ENCODE measurements around the gene ZNF526.
"Not testable (repeated sequence)": the region's sequence is repeated elsewhere in the genome, so short reads cannot be mapped to it uniquely, and the experiment has no call there.

Gene ZNF526

GRCh38 chr19:42246922-42247639, 27.0 kb downstream of the ZNF526 start:
- no peak for DNase-seq

DNA sequence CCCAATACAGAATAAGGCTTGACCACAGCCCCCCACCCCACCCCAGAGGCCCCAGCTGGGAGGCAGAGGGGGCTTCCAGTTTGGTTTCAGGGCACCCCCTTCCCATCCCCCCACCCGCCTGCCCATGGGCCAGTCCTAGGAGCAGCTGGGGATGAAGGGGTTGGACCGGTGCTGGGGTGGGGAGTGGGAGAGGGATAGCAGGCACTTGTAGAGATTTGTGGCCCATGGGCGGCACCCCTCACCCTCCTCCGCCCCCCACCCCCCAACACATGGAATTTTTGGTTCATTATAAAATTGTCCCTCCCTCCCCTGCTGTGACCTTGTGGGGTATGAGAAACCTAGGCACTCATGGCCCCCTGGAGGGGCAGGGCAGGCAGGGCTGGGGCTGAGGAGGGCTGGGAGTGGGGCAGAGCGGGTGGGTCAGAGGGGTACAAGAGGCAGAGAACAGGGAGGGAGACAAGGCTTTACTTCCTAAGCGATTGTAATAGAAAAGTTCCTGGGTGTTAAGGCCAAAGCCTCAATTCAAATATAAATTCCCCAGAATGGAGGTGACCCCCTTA, 27.6 kb downstream of the ZNF526 start:
- no peak for DNase-seq

DNA sequence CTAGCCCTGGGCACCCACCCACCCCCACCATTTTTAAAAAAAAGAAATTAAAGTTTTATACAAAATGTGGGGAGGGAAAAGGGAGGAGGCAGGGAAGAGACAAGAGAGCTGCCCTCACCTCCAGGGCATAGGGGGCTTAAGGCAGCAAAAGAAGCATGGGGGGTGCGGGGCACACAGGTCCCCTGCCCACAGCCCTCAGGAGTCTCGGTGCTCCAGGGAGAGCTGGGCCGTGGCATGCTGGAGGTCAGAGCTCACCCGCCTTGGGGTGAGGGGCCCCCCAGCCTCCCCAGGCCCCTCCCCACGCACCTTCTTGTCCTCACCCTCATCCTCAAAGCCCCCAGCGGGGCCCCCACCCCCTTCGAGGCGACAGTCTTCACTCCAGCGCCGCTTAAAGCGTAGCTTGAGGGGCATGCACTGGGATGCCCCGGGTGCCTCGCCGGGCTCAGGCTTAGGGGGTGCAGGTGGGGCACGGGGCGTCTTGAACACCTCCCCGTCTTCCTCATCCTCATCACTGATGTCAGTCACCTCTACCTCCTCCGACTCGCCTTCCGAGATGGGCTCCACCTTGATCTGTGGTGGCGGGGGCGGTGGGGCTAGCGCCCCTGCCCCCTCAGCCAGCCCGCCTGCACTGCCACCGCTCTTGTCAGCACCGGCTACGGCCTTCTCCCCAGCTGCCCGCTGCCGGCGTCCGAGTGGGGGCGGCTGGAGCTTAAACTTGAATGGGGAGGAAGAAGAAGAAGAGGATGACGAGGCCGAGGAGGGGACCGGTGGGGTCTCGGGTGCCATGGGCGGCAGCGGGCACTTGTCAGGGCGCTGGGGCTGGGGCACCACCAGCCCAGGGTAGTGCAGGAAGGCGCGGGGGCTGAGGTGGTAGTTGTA, 28.4 kb downstream of the ZNF526 start:
- DNase-seq = no peak

DNA sequence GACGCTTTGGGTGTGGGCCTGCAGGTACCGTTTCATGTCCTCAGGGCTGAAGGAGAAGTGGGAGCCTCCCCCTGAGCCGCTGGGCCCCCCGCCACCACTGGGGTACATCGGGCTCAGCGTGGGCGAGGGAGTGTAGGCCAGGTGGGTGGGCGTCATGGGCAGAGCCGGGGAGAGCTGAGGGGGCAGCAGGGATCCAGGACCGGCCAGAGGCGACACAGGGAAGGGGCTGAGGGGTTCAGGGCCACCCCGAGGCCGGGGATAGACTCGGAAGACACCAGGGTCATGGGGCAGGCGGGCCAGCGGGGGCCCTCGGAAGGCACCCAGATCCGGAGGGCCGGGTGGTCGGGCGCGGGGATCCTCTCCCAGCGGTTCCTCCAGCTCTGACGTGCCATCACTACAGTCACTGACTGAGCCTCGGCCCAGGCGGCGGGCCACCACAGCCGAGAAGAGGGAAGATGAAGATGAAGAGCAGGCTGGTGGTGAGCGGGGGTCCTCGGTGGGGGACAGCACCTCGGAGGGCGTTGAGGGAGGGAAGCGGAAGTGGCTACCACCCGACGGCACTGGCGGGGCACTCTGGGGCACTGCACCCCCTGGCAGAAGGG, 29.1 kb downstream of the ZNF526 start:
- no peak for DNase-seq

GRCh38 chr19:42249769-42250168, 29.7 kb downstream of the ZNF526 start:
- no peak for DNase-seq

- no peak for DNase-seq
Observed at GRCh38 chr19:42250183-42250665, 30.1 kb downstream of the ZNF526 start.

DNA sequence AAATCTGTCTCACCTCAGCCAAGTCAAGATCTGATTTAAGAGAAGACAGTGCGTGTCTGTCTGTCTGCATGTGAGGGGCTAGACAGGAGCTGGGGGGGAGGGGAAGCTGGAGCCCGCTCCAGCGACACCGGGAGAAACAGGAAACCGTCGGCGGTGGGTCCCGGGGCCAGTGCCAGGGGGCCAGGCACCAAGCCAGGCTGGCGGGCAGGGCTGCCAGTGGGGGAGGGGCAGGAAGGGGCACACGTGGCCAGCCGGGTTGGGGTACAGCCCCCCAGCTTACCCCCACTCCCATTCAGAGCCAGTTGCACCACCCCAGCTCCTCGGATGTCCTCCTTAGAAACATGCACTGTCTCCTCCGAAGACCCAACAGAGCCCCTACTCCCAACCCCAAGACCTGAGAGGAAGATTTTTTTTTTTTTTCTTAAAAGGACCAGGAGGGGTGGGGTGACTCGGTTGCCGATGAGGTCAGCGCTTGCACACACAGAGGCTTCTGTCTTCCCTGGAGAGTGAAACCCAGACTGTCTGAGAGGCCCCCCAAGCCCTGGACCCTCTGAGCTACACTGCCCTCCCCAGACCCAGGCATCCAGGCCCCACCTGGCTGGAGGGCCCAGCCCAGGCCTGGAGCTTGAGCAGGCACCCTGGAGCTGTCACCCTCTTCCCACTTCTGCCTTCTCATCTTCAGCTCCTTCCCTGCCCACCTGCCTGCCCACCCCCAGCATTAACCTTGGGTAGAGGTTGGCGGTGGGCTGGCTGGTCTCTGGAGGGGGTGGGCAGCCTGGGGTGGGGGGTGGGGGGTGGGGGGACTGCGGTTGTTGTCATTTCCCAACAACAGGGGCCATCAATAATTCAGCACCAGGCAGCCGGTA, 30.8 kb downstream of the ZNF526 start:
- no peak for DNase-seq

DNA sequence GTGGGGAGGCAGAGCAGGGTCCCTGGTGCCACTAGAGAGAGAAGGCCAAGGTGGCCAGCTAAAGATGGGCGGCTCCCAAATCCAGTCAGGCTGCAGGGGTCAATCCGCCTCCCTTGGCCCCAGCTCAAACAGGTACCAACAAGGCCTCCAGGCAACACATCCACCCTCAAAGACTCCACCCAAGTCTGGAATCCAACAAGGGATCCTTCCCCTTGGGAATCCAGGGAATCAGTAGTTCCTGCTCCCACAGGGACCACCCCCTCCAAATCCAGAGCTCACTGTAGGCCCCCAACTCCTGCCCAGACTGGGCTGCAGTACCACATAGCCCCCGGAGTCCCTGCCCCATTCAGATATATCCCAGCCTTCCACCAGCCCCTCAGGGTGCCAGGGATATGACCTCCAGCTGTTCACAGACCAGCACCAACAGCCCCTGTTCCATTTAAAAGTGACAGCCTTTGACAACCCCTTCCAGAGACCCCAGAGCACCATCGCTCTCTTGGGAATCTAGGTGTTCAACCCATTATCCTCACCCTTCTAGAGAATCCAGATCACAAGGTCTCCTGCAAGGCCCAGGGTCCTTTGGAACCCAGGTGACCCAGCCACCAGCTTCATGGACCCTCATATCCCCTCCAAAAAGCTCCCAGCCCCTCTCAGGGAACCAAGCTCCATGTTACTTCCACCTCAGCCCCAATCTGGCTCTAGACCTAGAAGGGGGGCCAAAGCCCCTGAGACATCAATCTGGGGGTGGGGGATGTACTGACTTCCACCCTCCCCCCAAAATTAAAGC, 31.7 kb downstream of the ZNF526 start:
- no peak for DNase-seq

DNA sequence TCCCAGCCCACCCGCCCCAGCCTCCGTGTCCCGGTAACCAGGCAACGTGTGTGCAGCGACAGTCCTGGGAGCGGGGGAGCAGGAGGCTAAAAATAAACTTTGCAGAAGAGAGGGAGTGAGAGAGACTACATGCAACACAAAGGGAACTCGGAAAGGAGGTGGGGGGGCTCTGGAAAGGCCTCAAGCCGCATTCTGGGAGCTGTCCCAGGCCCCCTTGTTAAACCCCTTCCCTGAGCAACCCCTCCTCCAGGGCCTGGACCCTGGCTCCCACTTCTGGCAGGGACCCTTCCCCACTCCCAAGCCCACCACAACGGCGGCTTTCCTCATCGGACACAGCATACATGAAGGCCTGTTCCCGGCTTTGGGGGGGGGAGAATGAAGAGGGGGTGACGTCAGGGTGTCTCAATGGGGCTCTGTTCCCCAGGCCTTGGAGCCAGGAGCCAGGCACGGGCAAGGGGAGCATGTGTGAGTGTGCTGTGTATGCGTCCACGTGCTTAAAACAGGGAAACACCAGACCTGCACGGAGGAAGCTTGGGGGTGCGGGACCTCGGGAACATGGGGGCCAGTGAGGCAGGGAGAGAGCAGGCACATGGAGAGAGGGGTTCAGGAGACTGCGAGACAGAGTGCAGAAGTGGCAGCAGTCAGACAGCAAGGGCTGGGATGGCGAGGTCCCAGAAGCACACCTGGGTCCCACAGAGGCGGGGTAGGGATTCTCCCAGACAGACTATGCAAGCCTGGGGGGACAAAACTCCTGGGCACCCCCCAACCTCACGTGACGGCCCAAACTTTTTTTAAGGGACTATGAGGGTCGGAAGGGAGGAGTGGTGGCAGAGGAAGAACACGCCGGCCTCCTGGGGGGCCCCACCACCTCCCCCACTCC, 32.5 kb downstream of the ZNF526 start:
- DNase-seq = no peak

DNA sequence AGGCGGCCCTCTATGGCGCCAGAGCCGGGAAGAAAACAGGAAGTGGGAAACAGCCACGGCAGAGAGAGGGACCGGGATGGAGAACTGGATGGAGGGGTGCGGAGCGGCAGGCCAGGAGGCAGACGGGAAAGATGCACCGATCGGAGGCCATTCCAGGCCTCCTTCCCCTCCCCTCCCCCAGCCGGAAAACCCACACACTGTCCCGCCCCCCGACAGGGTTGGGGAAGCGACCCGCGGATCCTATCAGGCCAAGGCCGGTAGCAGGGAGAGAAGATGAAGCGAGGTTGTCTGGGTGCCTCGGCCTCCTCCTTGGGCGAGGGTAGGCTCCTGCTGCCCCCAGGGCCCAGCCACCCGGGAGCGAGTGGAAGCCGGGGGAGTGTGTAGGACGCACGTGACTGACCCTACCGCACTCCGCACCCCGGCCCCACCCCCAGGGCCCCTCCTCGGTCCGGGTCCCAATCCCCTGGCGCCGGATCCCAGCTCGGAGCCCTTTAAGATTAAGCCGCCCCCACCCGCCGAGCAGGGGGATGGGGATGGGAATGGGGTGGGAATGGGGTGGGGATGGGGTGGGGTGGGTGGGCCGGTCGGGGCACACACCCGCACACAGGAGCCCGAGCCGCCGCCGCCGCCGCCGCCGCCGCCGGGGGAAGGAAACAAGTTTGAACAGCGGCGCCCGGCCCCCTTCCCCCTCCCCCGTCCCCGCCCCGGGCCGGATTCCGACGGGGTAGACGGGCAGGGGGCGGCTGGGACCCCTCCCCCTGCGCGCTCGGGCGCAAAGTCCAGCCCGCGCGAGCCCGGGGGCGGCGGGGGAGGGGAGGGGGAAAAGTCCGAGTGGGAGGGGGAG, 33.4 kb downstream of the ZNF526 start:
- peak; percentile 48 to 68 (median 59) for DNase-seq

DNA sequence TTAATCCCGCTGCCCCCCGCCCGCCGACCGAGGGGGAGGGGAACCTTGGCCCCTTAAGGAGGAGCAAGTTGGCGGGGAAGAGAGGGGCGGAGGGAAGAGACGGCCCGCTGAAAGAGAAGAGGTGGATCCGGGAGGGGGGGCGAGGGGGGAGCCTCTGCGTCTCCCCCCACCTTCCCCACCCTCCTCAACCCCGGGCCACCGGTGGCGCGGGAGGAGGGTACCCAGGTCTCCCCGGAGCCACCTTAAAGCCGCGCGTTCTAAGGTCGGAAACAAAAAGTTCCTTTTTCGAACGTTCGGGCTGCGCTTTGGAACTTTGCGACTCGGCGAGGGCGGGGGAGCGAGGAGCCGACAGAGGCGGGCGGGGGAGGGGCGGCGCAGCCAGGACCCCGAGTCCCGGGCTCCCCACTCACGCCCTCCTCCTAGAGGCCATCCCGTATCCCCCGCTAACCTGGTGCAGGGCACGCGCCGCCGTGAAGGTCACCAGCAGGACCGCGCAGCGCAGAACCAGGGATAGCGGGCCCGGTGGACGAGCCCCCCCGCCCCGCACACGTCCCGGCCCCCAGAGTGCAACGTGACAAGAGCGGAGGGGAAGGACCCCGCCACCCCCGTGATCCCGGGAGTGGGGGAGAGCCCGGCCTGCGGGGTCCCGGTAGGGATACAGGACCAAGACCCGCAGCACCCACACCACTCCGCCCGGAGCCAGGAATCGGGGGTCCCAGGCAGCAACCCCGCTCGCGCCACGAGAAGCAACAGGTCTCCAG, 34.2 kb downstream of the ZNF526 start:
- DNase-seq = peak; percentile 60 to 81 (median 78)

GRCh38 chr19:42254850-42255765, 35.0 kb downstream of the ZNF526 start, which contains the start of gene ERF:
Gene ERF (minus strand): TSS chr19:42255128. CDS start chr19:42254999, 129 bp downstream.
- DNase-seq = peak; percentile 89 to 94 (median 91)

- DNase-seq = no peak
Observed at GRCh38 chr19:42255766-42256745, 35.9 kb downstream of the ZNF526 start.

GRCh38 chr19:42257842-42258241, 37.7 kb downstream of the ZNF526 start:
- DNase-seq = not testable (repeated sequence)

GRCh38 chr19:42261763-42262162, 41.7 kb downstream of the ZNF526 start:
- no peak for DNase-seq

DNA sequence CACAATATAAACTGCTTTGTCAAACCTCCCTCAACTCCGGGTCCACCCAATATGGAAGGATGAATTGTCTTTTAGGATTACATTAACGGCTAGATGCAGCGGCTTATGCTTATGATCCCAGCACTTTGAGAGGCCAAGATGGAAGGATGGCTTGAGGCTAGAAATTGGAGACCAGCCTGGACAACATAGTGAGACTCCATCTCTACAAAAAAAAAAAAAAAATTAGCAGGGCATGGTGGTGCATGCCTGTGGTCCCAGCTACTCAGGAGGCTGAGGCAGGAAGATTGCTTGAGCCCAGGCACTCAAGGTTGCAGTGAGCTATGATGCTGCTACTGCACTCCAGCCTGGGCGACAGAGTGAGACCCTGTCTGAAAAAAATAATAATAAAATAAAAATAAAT, 46.0 kb downstream of the ZNF526 start:
- not testable (repeated sequence) for DNase-seq
